WTC11 (cell line): ENCODE data around the gene MYO16. TPM values are rescaled to one million over a fixed set of nuclear protein-coding genes. Genes with fewer than 3 reads are reported as not detected.

Experiments
- ATAC-seq: fragments of 200-7000 bp; cut with Tn5 transposase; 2 replicates; pipeline ENCODE4 v1.10.0; 2021; ENCODE audit warnings: mild to moderate bottlenecking, moderate library complexity
- CTCF ChIA-PET: fragments of 300-600 bp; sonication (Branson Sonifier 250); formaldehyde crosslinking; loops from one replicate; lab custom pipeline; 2021; ENCODE audit warnings: antibody characterized with exemption; lab: Charles Lee
- POLR2A ChIA-PET: fragments of 350-600 bp; sonication (Branson Sonifier 250); formaldehyde crosslinking; loops from one replicate; lab custom pipeline; 2021; ENCODE audit warnings: antibody characterized with exemption; lab: Charles Lee
- DNase-seq: peaks from one replicate; pipeline ENCODE4 v3.0.0; 2021; ENCODE audit warnings: low spot score
- H3K27ac Mint-ChIP-seq: 2 replicates; pipeline ENCODE4 v1.8.0; 2021; ENCODE audit warnings: mixed read lengths
- H3K27me3 Mint-ChIP-seq: 2 replicates; pipeline ENCODE4 v1.8.0; 2021; ENCODE audit warnings: low read depth, mild to moderate bottlenecking, moderate library complexity, mixed read lengths
- H3K36me3 Mint-ChIP-seq: 2 replicates; pipeline ENCODE4 v1.8.0; 2021; ENCODE audit warnings: mixed read lengths
- H3K4me1 Mint-ChIP-seq: 2 replicates; pipeline ENCODE4 v1.8.0; 2022; ENCODE audit warnings: mixed read lengths
- H3K4me3 Mint-ChIP-seq: 2 replicates; pipeline ENCODE4 v1.8.0; 2021; ENCODE audit warnings: mild to moderate bottlenecking, moderate library complexity, mixed read lengths
- H3K9me3 Mint-ChIP-seq: 2 replicates; pipeline ENCODE4 v1.8.0; 2021; ENCODE audit warnings: mixed read lengths
- GTF2I ChIP-seq: fragments of 250-450 bp; sonication (Bioruptor Pico); conservative IDR thresholded peaks from 2 replicates; pipeline ENCODE4 v1.4.0; 2021; ENCODE audit warnings: mild to moderate bottlenecking
- IRF2 ChIP-seq: sonication (generic); formaldehyde crosslinking; IDR thresholded peaks from 2 replicates; pipeline ENCODE4 v1.8.0; 2022; ENCODE audit warnings: low read depth, missing genetic modification reagents, borderline replicate concordance
- MXD4 ChIP-seq: fragments of 250-450 bp; sonication (Bioruptor Pico); IDR thresholded peaks from 2 replicates; pipeline ENCODE4 v1.8.0; 2021; ENCODE audit warnings: mild to moderate bottlenecking, moderate library complexity, borderline replicate concordance
- MYBL2 ChIP-seq: sonication (generic); formaldehyde crosslinking; IDR thresholded peaks from 2 replicates; pipeline ENCODE4 v1.8.1; 2023; ENCODE audit warnings: mild to moderate bottlenecking, moderate library complexity, missing genetic modification reagents
- NFATC4 ChIP-seq: fragments of 250-450 bp; sonication (Bioruptor Pico); IDR thresholded peaks from 2 replicates; pipeline ENCODE4 v1.9.0; 2021; ENCODE audit warnings: mild to moderate bottlenecking
- PRRX2 ChIP-seq: fragments of 250-450 bp; sonication (Bioruptor Pico); IDR thresholded peaks from 2 replicates; pipeline ENCODE4 v1.8.0; 2021; ENCODE audit warnings: mild to moderate bottlenecking
- SOX15 ChIP-seq: fragments of 250-450 bp; sonication (Bioruptor Pico); IDR thresholded peaks from 2 replicates; pipeline ENCODE4 v1.9.0; 2021; ENCODE audit warnings: mild to moderate bottlenecking
- TEAD4 ChIP-seq: sonication (generic); formaldehyde crosslinking; IDR thresholded peaks from 2 replicates; pipeline ENCODE4 v1.8.0; 2022; ENCODE audit warnings: mild to moderate bottlenecking, missing genetic modification reagents
- ZBTB21 ChIP-seq: sonication (generic); formaldehyde crosslinking; IDR thresholded peaks from 2 replicates; pipeline ENCODE4 v1.8.1; 2023; ENCODE audit warnings: mild to moderate bottlenecking, missing genetic modification reagents, borderline replicate concordance
- ZNF263 ChIP-seq: sonication (generic); formaldehyde crosslinking; IDR thresholded peaks from 2 replicates; pipeline ENCODE4 v1.8.1; 2022; ENCODE audit warnings: low read depth, mild to moderate bottlenecking, moderate library complexity, missing genetic modification reagents
- ZNF396 ChIP-seq: fragments of 250-450 bp; sonication (Bioruptor Pico); IDR thresholded peaks from 2 replicates; pipeline ENCODE4 v1.8.0; 2021; ENCODE audit warnings: mild to moderate bottlenecking, moderate library complexity, borderline replicate concordance
- ZNF423 ChIP-seq: fragments of 250-450 bp; sonication (Bioruptor Pico); IDR thresholded peaks from 2 replicates; pipeline ENCODE4 v2.1.2; 2022; ENCODE audit warnings: mild to moderate bottlenecking, moderate library complexity
- total RNA-seq: library from RNA; stranded (reverse); gene quantifications from 3 replicates; pipeline ENCODE4 v1.2.3, GENCODE V29; 2021
- TF ChIP-seq, protein P1 (sequence below): fragments of 250-450 bp; sonication (Bioruptor Pico); IDR thresholded peaks from 2 replicates; pipeline ENCODE4 v1.9.0; 2021; ENCODE audit warnings: mild to moderate bottlenecking, borderline replicate concordance
- TF ChIP-seq, protein P2 (sequence below): fragments of 250-450 bp; sonication (Bioruptor Pico); IDR thresholded peaks from 2 replicates; pipeline ENCODE4 v1.9.0; 2021; ENCODE audit warnings: moderate library complexity, mild to moderate bottlenecking, inconsistent platforms, borderline replicate concordance
- TF ChIP-seq, protein P3 (sequence below): sonication (generic); formaldehyde crosslinking; IDR thresholded peaks from 2 replicates; pipeline ENCODE4 v1.8.0; 2023; ENCODE audit warnings: missing genetic modification reagents
- TF ChIP-seq, protein P4 (sequence below): sonication (generic); formaldehyde crosslinking; IDR thresholded peaks from 2 replicates; pipeline ENCODE4 v1.8.1; 2023; ENCODE audit warnings: mild to moderate bottlenecking, missing genetic modification reagents, moderate library complexity
- TF ChIP-seq, protein P5 (sequence below): sonication (generic); formaldehyde crosslinking; conservative IDR thresholded peaks from 2 replicates; pipeline ENCODE4 v1.8.1; 2023; ENCODE audit warnings: mild to moderate bottlenecking, low read depth, missing genetic modification reagents, moderate library complexity
- TF ChIP-seq, protein P6 (sequence below): sonication (generic); formaldehyde crosslinking; IDR thresholded peaks from 2 replicates; pipeline ENCODE4 v1.8.0; 2022; ENCODE audit warnings: mild to moderate bottlenecking, missing genetic modification reagents
- TF ChIP-seq, protein P7 (sequence below): sonication (generic); formaldehyde crosslinking; IDR thresholded peaks from 2 replicates; pipeline ENCODE4 v1.8.1; 2023; ENCODE audit warnings: mild to moderate bottlenecking, missing genetic modification reagents

MYO16 gene
- total RNA-seq, 1 experiment from 2014 or later = 0.09 TPM

DNA sequence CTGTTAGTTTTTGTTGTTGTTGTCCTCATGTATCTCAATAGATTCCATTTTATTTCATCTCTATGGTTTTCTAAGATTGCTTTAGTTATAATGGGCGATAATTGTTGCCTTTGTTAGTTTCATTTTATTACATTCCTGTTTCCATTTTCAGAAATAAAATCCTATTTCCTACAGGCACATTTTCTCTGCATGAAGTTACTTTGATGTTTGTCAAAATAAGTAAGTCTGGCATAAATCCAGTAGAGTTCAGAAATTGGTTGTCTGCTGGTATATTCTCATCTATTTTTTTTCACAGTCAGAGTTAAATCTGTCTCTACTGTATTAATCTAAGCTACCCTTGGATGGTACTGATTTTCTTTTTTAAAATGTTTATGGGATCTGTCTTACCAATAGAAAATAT, 204.1 kb downstream of the MYO16 start:
- Mint-ChIP-seq H3K9me3 (peaks cover 32% of the 10 kb centered on the region), H3K27ac (no peak overlapping the region), H3K4me3 (no peak overlapping the region), H3K27me3 (no peaks in the 10 kb centered on the region; the same call in 1 of the 2 replicates), H3K4me1 (peaks cover 5% of the 10 kb centered on the region), H3K36me3 (peaks cover 27% of the 10 kb centered on the region)
- no peak for ATAC-seq
- CTCF ChIA-PET = interaction anchor here (0.9 kb wide), 1 partner anchor 61 kb away, joined by 3 read pairs; no protein-coding TSS in a partner anchor
- no peak for TF ChIP-seq ZNF423 (CRISPR knock-in tag)
- no peak for TF ChIP-seq GTF2I (CRISPR knock-in tag)
- no peak for TF ChIP-seq NFATC4
- TF ChIP-seq, protein P1, sequence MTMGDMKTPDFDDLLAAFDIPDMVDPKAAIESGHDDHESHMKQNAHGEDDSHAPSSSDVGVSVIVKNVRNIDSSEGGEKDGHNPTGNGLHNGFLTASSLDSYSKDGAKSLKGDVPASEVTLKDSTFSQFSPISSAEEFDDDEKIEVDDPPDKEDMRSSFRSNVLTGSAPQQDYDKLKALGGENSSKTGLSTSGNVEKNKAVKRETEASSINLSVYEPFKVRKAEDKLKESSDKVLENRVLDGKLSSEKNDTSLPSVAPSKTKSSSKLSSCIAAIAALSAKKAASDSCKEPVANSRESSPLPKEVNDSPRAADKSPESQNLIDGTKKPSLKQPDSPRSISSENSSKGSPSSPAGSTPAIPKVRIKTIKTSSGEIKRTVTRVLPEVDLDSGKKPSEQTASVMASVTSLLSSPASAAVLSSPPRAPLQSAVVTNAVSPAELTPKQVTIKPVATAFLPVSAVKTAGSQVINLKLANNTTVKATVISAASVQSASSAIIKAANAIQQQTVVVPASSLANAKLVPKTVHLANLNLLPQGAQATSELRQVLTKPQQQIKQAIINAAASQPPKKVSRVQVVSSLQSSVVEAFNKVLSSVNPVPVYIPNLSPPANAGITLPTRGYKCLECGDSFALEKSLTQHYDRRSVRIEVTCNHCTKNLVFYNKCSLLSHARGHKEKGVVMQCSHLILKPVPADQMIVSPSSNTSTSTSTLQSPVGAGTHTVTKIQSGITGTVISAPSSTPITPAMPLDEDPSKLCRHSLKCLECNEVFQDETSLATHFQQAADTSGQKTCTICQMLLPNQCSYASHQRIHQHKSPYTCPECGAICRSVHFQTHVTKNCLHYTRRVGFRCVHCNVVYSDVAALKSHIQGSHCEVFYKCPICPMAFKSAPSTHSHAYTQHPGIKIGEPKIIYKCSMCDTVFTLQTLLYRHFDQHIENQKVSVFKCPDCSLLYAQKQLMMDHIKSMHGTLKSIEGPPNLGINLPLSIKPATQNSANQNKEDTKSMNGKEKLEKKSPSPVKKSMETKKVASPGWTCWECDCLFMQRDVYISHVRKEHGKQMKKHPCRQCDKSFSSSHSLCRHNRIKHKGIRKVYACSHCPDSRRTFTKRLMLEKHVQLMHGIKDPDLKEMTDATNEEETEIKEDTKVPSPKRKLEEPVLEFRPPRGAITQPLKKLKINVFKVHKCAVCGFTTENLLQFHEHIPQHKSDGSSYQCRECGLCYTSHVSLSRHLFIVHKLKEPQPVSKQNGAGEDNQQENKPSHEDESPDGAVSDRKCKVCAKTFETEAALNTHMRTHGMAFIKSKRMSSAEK (CRISPR knock-in tag) = no peak
- TF ChIP-seq, protein P2, sequence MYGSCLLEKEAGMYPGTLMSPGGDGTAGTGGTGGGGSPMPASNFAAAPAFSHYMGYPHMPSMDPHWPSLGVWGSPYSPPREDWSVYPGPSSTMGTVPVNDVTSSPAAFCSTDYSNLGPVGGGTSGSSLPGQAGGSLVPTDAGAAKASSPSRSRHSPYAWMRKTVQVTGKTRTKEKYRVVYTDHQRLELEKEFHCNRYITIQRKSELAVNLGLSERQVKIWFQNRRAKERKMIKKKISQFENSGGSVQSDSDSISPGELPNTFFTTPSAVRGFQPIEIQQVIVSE (CRISPR knock-in tag) = no peak
- POLR2A ChIA-PET = no interaction called here
- no peak for DNase-seq

DNA sequence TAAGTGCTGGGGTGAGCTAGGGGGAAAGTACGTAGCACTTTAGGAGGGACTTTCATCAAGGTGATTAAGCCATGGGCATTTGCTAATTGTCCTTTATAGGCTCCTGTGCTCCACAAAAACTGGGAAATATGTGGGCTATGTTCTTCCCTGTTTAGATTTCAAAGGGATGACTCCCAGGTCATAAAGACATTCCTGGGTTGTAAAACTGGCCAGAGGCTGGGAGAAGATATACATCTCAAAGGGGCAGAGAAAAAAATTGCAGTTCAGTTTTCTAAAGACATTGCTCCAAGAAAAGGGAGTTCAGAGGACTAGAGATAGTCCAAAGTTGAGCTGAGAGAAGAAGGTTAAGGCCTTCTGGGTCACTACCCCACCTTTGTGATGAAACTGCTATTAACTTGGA, 204.8 kb downstream of the MYO16 start:
- Mint-ChIP-seq H3K4me1 (peaks cover 5% of the 10 kb centered on the region), H3K27ac (peak overlapping the region; percentile 53; the same call in 1 of the 2 replicates), H3K36me3 (peaks cover 22% of the 10 kb centered on the region), H3K27me3 (no peaks in the 10 kb centered on the region; the same call in 1 of the 2 replicates), H3K4me3 (no peak overlapping the region), H3K9me3 (peaks cover 26% of the 10 kb centered on the region)
- ATAC-seq = peak; percentile 43
- ChIA-PET POLR2A (no interaction called here), CTCF (interaction anchor here (0.9 kb wide), 1 partner anchor 60 kb away, joined by 3 read pairs; no protein-coding TSS in a partner anchor)
- DNase-seq = no peak
- no peak for TF ChIP-seq MYBL2 (CRISPR knock-in tag)
- TF ChIP-seq, protein P3, sequence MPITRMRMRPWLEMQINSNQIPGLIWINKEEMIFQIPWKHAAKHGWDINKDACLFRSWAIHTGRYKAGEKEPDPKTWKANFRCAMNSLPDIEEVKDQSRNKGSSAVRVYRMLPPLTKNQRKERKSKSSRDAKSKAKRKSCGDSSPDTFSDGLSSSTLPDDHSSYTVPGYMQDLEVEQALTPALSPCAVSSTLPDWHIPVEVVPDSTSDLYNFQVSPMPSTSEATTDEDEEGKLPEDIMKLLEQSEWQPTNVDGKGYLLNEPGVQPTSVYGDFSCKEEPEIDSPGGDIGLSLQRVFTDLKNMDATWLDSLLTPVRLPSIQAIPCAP = no peak
- TF ChIP-seq, protein P4, sequence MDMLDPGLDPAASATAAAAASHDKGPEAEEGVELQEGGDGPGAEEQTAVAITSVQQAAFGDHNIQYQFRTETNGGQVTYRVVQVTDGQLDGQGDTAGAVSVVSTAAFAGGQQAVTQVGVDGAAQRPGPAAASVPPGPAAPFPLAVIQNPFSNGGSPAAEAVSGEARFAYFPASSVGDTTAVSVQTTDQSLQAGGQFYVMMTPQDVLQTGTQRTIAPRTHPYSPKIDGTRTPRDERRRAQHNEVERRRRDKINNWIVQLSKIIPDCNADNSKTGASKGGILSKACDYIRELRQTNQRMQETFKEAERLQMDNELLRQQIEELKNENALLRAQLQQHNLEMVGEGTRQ (CRISPR knock-in tag) = no peak
- TF ChIP-seq, protein P5, sequence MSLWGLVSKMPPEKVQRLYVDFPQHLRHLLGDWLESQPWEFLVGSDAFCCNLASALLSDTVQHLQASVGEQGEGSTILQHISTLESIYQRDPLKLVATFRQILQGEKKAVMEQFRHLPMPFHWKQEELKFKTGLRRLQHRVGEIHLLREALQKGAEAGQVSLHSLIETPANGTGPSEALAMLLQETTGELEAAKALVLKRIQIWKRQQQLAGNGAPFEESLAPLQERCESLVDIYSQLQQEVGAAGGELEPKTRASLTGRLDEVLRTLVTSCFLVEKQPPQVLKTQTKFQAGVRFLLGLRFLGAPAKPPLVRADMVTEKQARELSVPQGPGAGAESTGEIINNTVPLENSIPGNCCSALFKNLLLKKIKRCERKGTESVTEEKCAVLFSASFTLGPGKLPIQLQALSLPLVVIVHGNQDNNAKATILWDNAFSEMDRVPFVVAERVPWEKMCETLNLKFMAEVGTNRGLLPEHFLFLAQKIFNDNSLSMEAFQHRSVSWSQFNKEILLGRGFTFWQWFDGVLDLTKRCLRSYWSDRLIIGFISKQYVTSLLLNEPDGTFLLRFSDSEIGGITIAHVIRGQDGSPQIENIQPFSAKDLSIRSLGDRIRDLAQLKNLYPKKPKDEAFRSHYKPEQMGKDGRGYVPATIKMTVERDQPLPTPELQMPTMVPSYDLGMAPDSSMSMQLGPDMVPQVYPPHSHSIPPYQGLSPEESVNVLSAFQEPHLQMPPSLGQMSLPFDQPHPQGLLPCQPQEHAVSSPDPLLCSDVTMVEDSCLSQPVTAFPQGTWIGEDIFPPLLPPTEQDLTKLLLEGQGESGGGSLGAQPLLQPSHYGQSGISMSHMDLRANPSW (CRISPR knock-in tag) = no peak
- no peak for TF ChIP-seq ZNF263 (CRISPR knock-in tag)
- TF ChIP-seq ZBTB21 (CRISPR knock-in tag) = no peak
- TF ChIP-seq ZNF396 (CRISPR knock-in tag) = no peak
- TF ChIP-seq, protein P6, sequence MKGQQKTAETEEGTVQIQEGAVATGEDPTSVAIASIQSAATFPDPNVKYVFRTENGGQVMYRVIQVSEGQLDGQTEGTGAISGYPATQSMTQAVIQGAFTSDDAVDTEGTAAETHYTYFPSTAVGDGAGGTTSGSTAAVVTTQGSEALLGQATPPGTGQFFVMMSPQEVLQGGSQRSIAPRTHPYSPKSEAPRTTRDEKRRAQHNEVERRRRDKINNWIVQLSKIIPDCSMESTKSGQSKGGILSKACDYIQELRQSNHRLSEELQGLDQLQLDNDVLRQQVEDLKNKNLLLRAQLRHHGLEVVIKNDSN (CRISPR knock-in tag) = no peak
- TF ChIP-seq PRRX2 = no peak
- TF ChIP-seq SOX15 (CRISPR knock-in tag) = no peak
- TF ChIP-seq MXD4 (CRISPR knock-in tag) = no peak
- no peak for TF ChIP-seq TEAD4 (CRISPR knock-in tag)
- TF ChIP-seq, protein P7, sequence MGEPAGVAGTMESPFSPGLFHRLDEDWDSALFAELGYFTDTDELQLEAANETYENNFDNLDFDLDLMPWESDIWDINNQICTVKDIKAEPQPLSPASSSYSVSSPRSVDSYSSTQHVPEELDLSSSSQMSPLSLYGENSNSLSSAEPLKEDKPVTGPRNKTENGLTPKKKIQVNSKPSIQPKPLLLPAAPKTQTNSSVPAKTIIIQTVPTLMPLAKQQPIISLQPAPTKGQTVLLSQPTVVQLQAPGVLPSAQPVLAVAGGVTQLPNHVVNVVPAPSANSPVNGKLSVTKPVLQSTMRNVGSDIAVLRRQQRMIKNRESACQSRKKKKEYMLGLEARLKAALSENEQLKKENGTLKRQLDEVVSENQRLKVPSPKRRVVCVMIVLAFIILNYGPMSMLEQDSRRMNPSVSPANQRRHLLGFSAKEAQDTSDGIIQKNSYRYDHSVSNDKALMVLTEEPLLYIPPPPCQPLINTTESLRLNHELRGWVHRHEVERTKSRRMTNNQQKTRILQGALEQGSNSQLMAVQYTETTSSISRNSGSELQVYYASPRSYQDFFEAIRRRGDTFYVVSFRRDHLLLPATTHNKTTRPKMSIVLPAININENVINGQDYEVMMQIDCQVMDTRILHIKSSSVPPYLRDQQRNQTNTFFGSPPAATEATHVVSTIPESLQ (CRISPR knock-in tag) = no peak
- TF ChIP-seq IRF2 (CRISPR knock-in tag) = no peak
